HepG2 (cell line): ENCODE measurements around the gene XPOT. TPM values are rescaled to one million over a fixed set of nuclear protein-coding genes. Genes with fewer than 3 reads are reported as not detected.

Source experiments
- ATAC-seq: fragments of 200-7000 bp; cut with Tn5 transposase; 3 replicates; pipeline ENCODE4 v1.9.1; 2020; ENCODE audit warnings: mild to moderate bottlenecking, moderate library complexity
- BruUV-seq: library from RNA; stranded (reverse); fragments of 400-500 nt; replicated peaks from 2 replicates; lab custom pipeline; 2021; lab: Mats Ljungman, UMichigan
- CTCF ChIA-PET: fragments of 300-600 bp; formaldehyde crosslinking; extraction: SDS; loops from one replicate; lab custom pipeline; 2021; ENCODE audit warnings: low total read pairs, inconsistent platforms, low intra/inter-chr PET ratio; lab: Yijun Ruan, JAX
- POLR2A ChIA-PET: fragments of 350-600 bp; sonication (Branson Sonifier 250); formaldehyde crosslinking; loops from one replicate; lab custom pipeline; 2020; ENCODE audit warnings: antibody characterized with exemption, inconsistent platforms; lab: Yijun Ruan, JAX
- DNase-seq: peaks from one replicate; pipeline ENCODE4 v3.0.0-alpha.2; 2015; ENCODE audit warnings: low spot score
- FAIRE-seq: peaks from 3 replicates; lab custom pipeline; 2011; peaks lifted over from hg19 to GRCh38; lab: Jason Lieb, UNC
- H2AFZ ChIP-seq: one replicate; pipeline ENCODE4 v1.6.1; 2011; ENCODE audit warnings: low read length, inconsistent platforms
- H3K27ac ChIP-seq: fragments of 300-600 bp; 3 replicates; pipeline ENCODE4 v1.8.0; 2011; ENCODE audit warnings: mixed run types, mild to moderate bottlenecking, mixed read lengths, low read length, inconsistent platforms; ENCODE audit not compliant: insufficient read depth; ENCODE audit errors: extremely low read length
- H3K27me3 ChIP-seq, 2 experiments: fragments of 200-600 bp in 1 of 2; 2 replicates in 1 of 2; 3 replicates in 1 of 2; pipeline versions ENCODE4 v1.6.0 to v1.8.0; 2011; ENCODE audit warnings: low read length in 2 of 2, mild to moderate bottlenecking in 2 of 2, moderate library complexity in 2 of 2, inconsistent platforms in 1 of 2; ENCODE audit not compliant: insufficient read depth in 2 of 2, control insufficient read depth in 1 of 2
- H3K36me3 ChIP-seq, 2 experiments: fragments of 200-600 bp in 1 of 2; replicated peaks in 1 of 2; 2 replicates in 1 of 2; 3 replicates in 1 of 2; pipeline versions ENCODE4 v1.5.1 to v1.8.0; 2011; ENCODE audit warnings: low read length in 2 of 2, inconsistent platforms in 1 of 2; ENCODE audit not compliant: insufficient read depth in 2 of 2, control insufficient read depth in 1 of 2
- H3K4me1 ChIP-seq: 2 replicates; pipeline ENCODE4 v1.5.1; 2012; ENCODE audit warnings: low read length, inconsistent platforms; ENCODE audit not compliant: insufficient read depth
- H3K4me2 ChIP-seq: 2 replicates; pipeline ENCODE4 v1.6.0; 2011; ENCODE audit warnings: low read depth, low read length, inconsistent platforms
- H3K4me3 ChIP-seq, 3 experiments: fragments of 200-600 bp in 1 of 3; sonication (generic), shearing (Covaris generic) in 1 of 3; replicated peaks in 1 of 3; 2 replicates each; pipeline ENCODE4 v1.5.1; 2011 to 2016; ENCODE audit warnings: low read length in 3 of 3, inconsistent platforms in 2 of 3, low read depth in 2 of 3, mild to moderate bottlenecking in 2 of 3, control low read depth in 1 of 3, mixed read lengths in 1 of 3; ENCODE audit not compliant: insufficient read depth in 1 of 3
- H3K79me2 ChIP-seq: one replicate; pipeline ENCODE4 v1.6.1; 2011; ENCODE audit warnings: low read length, inconsistent platforms; ENCODE audit not compliant: insufficient read depth
- H3K9ac ChIP-seq: 2 replicates; pipeline ENCODE4 v1.6.0; 2011; ENCODE audit warnings: mild to moderate bottlenecking, low read depth, low read length, inconsistent platforms; ENCODE audit not compliant: insufficient read depth
- H3K9me3 ChIP-seq: 2 replicates; pipeline ENCODE4 v1.5.1; 2012; ENCODE audit warnings: mild to moderate bottlenecking, low read length
- H4K20me1 ChIP-seq: 2 replicates; pipeline ENCODE4 v1.6.0; 2011; ENCODE audit warnings: inconsistent platforms, mild to moderate bottlenecking, low read length, moderate library complexity; ENCODE audit not compliant: insufficient read depth
- HNF4G ChIP-seq, 2 experiments: sonication (generic) in 1 of 2; formaldehyde crosslinking in 1 of 2; IDR thresholded peaks; 2 replicates each; pipeline versions ENCODE4 v1.4.0 to v1.6.1; 2011 to 2020; ENCODE audit warnings: borderline replicate concordance in 2 of 2, low read depth in 2 of 2, mild to moderate bottlenecking in 2 of 2, low read length in 1 of 2, missing genetic modification reagents in 1 of 2, moderate library complexity in 1 of 2
- JDP2 ChIP-seq: sonication (generic); formaldehyde crosslinking; IDR thresholded peaks from 2 replicates; pipeline ENCODE4 v1.8.1; 2022; ENCODE audit warnings: missing genetic modification reagents, borderline replicate concordance
- LRRFIP1 ChIP-seq: sonication (generic); formaldehyde crosslinking; conservative IDR thresholded peaks from 2 replicates; pipeline ENCODE4 v1.4.0; 2020; ENCODE audit warnings: missing genetic modification reagents
- MXD1 ChIP-seq: sonication (generic); formaldehyde crosslinking; IDR thresholded peaks from 2 replicates; pipeline ENCODE4 v1.4.0; 2020; ENCODE audit warnings: mild to moderate bottlenecking, missing genetic modification reagents
- NFIB ChIP-seq: sonication (generic); formaldehyde crosslinking; IDR thresholded peaks from 2 replicates; pipeline ENCODE4 v1.9.0; 2021; ENCODE audit warnings: missing genetic modification reagents, mild to moderate bottlenecking, borderline replicate concordance
- SKI ChIP-seq: fragments of 450-650 bp; IDR thresholded peaks from one replicate; pipeline ENCODE4 v1.6.1; 2018; ENCODE audit warnings: mild to moderate bottlenecking; ENCODE audit not compliant: partially characterized antibody
- TEAD3 ChIP-seq: optimal IDR thresholded peaks from 2 replicates; pipeline ENCODE3; 2016; ENCODE audit warnings: borderline replicate concordance
- ZBTB10 ChIP-seq: sonication (generic); formaldehyde crosslinking; IDR thresholded peaks from 2 replicates; pipeline ENCODE4 v1.4.0; 2020; ENCODE audit warnings: missing genetic modification reagents, borderline replicate concordance
- ZBTB14 ChIP-seq: sonication (generic); formaldehyde crosslinking; IDR thresholded peaks from 2 replicates; pipeline ENCODE4 v1.4.0; 2020; ENCODE audit warnings: missing genetic modification reagents
- ZBTB21 ChIP-seq: sonication (generic); formaldehyde crosslinking; IDR thresholded peaks from 2 replicates; pipeline ENCODE4 v1.4.0; 2020; ENCODE audit warnings: missing genetic modification reagents
- ZBTB42 ChIP-seq: sonication (generic); formaldehyde crosslinking; IDR thresholded peaks from 2 replicates; pipeline ENCODE4 v1.5.0; 2020; ENCODE audit warnings: mild to moderate bottlenecking, missing genetic modification reagents
- ZNF367 ChIP-seq: sonication (generic); formaldehyde crosslinking; IDR thresholded peaks from 2 replicates; pipeline ENCODE4 v1.4.0; 2020; ENCODE audit warnings: missing genetic modification reagents, borderline replicate concordance
- ZNF414 ChIP-seq: sonication (generic); formaldehyde crosslinking; IDR thresholded peaks from 2 replicates; pipeline ENCODE4 v1.5.0; 2020; ENCODE audit warnings: missing genetic modification reagents
- ZNF607 ChIP-seq: sonication (generic); formaldehyde crosslinking; IDR thresholded peaks from 2 replicates; pipeline ENCODE4 v1.5.1; 2020; ENCODE audit warnings: missing genetic modification reagents, mild to moderate bottlenecking, borderline replicate concordance
- WGBS: methylation state at CpG from one replicate; pipeline ENCODE4 v1.1.6; 2017; ENCODE audit warnings: low lambda C conversion rate; 5-methylcytosine and 5-hydroxymethylcytosine counted together
- in situ Hi-C: cut with HindIII; loops from 2 replicates; pipeline ENCODE4 v1.10.0; 2017; ENCODE audit warnings: low pct_unique_long_range_greater_than_20kb; ENCODE audit not compliant: extremely low pct_ligation_motif_present
- intact Hi-C: fragments of 100-400 bp; cut with micrococcal nuclease; formaldehyde crosslinking; loops from one replicate; pipeline ENCODE4 v1.10.0; 2022; ENCODE audit not compliant: unreplicated experiment
- polyA plus RNA-seq, 8 experiments: library from polyadenylated mRNA; depleted of rRNA in 3 of 8; stranded (reverse) in 7 of 8; unstranded in 1 of 8; fragments of >200 nt; fragmentation: Illumina TruSeq in 4 of 8; extraction: Trizol in 4 of 8; gene quantifications; 2 replicates each; pipeline versions ENCODE4 v1.2.1 to v1.2.3, GENCODE V29; 2011 to 2016; ENCODE audit warnings: low read depth in 4 of 8, missing spikeins in 1 of 8, mixed read lengths in 1 of 8; ENCODE audit not compliant: insufficient read depth in 1 of 8
- total RNA-seq, 5 experiments: library from RNA; depleted of rRNA; stranded (reverse); fragments of >200 nt; fragmentation: Illumina TruSeq; extraction: Trizol; gene quantifications; 2 replicates each; pipeline ENCODE4 v1.2.3, GENCODE V29; 2016; ENCODE audit warnings: low read depth in 1 of 5

Gene XPOT
- total and polyA plus RNA-seq, 2 of the 13 experiments (the other 11 are each of a cell fraction or from before 2014, with no cell fraction given), result 93.8 to 102 TPM

- Histone ChIP-seq H3K4me1 (no peaks in the 10 kb centered on the region), H3K4me3 (no peak overlapping the region), H3K79me2 (no peaks in the 10 kb centered on the region), H2AFZ (no peak overlapping the region), H4K20me1 (no peaks in the 10 kb centered on the region), H3K9ac (no peak overlapping the region), H3K36me3 (peaks cover 4 to 57% of the 10 kb centered on the region in 2 experiments), H3K4me2 (no peak overlapping the region), H3K9me3 (no peaks in the 10 kb centered on the region), H3K27ac (no peak overlapping the region), H3K27me3 (no peaks in the 10 kb centered on the region)
- CTCF ChIA-PET, result no interaction called here
- intact Hi-C loops, result no loop called here
- DNase-seq, result no peak
- 98% methylated on average over 3 of the region's 3 CpGs for WGBS
- TF ChIP-seq ZBTB14 (CRISPR knock-in tag) (no peak), HNF4G (IDR thresholded peaks at IDR 0.05; ENCODE audit: borderline replicate concordance, low read depth, low read length) (no peak), HNF4G (CRISPR knock-in tag; IDR thresholded peaks at IDR 0.05; ENCODE audit: borderline replicate concordance, low read depth) (no peak), ZNF367 (CRISPR knock-in tag) (no peak), ZBTB42 (CRISPR knock-in tag) (no peak), SKI (no peak), TEAD3 (CRISPR knock-in tag) (no peak), ZBTB21 (CRISPR knock-in tag) (no peak), NFIB (CRISPR knock-in tag) (no peak), ZNF607 (no peak), ZBTB10 (CRISPR knock-in tag) (no peak), ZNF414 (CRISPR knock-in tag) (no peak), JDP2 (no peak), MXD1 (CRISPR knock-in tag) (no peak), LRRFIP1 (CRISPR knock-in tag) (no peak)
- in situ Hi-C loops, result no loop called here
- FAIRE-seq, result no peak
- ATAC-seq, result no peak
- no TSS peak for BruUV-seq
- POLR2A ChIA-PET, result no interaction called here
Measured at GRCh38 chr12:64486657-64487056, 82.5 kb downstream of the XPOT start.
